Natural killer cell (primary cell): ENCODE results near the gene HERPUD2. TPM values are rescaled to one million over a fixed set of nuclear protein-coding genes. Genes with fewer than 3 reads are reported as not detected.
"Not testable (repeated sequence)": the region's sequence is repeated elsewhere in the genome, so short reads cannot be mapped to it uniquely, and the experiment has no call there.

Source experiments
- ATAC-seq, 3 donors: fragments of 150-1000 bp in 2 of 3; fragments of 200-7000 bp in 1 of 3; cut with Tn5 transposase; 1 replicate in 1 of 3; 2 replicates in 2 of 3; pipeline ENCODE4 v1.10.0; 2021; ENCODE audit warnings: mild to moderate bottlenecking in 2 of 3, moderate library complexity in 2 of 3
- DNase-seq, 2 donors: peaks; one replicate each; pipeline versions ENCODE4 v3.0.0 to v3.0.0-alpha.2; 2013 to 2021; ENCODE audit warnings: mixed read lengths in 1 of 2
- H3K27ac ChIP-seq: one replicate; pipeline ENCODE4 v1.5.1; 2013; ENCODE audit warnings: mild to moderate bottlenecking, low read length
- H3K27me3 ChIP-seq: one replicate; pipeline ENCODE4 v1.6.1; 2013; ENCODE audit warnings: low read length; ENCODE audit not compliant: control insufficient read depth, insufficient read depth
- H3K36me3 ChIP-seq: one replicate; pipeline ENCODE4 v1.6.1; 2013; ENCODE audit warnings: low read length; ENCODE audit not compliant: control insufficient read depth, insufficient read depth
- H3K4me1 ChIP-seq: one replicate; pipeline ENCODE4 v1.6.1; 2013; ENCODE audit warnings: low read length; ENCODE audit not compliant: control insufficient read depth, insufficient read depth
- H3K4me3 ChIP-seq: one replicate; pipeline ENCODE4 v1.5.1; 2013; ENCODE audit warnings: low read length
- H3K9me3 ChIP-seq: one replicate; pipeline ENCODE4 v1.6.1; 2013; ENCODE audit warnings: low read length; ENCODE audit not compliant: control insufficient read depth, insufficient read depth
- H3K27ac Mint-ChIP-seq, 2 donors: one replicate each; pipeline ENCODE4 v1.8.0; 2022; ENCODE audit warnings: mild to moderate bottlenecking in 2 of 2, mixed read lengths in 2 of 2, moderate library complexity in 1 of 2
- H3K27me3 Mint-ChIP-seq, 2 donors: one replicate each; pipeline ENCODE4 v1.8.0; 2022; ENCODE audit warnings: low read depth in 2 of 2, mixed read lengths in 2 of 2
- H3K36me3 Mint-ChIP-seq: one replicate; pipeline ENCODE4 v1.8.0; 2022; ENCODE audit warnings: mixed read lengths
- H3K4me1 Mint-ChIP-seq, 2 donors: one replicate each; pipeline ENCODE4 v1.8.0; 2022; ENCODE audit warnings: mixed read lengths in 2 of 2
- H3K4me3 Mint-ChIP-seq: one replicate; pipeline ENCODE4 v1.8.0; 2022; ENCODE audit warnings: mild to moderate bottlenecking, moderate library complexity, mixed read lengths
- H3K9me3 Mint-ChIP-seq, 2 donors: one replicate each; pipeline ENCODE4 v1.8.0; 2022; ENCODE audit warnings: mixed read lengths in 2 of 2
- CTCF ChIP-seq: fragments of 200-600 bp; IDR thresholded peaks from one replicate; pipeline ENCODE4 v1.8.0; 2022; ENCODE audit warnings: antibody characterized with exemption
- WGBS: methylation state at CpG from one replicate; pipeline ENCODE4 v1.1.7; 2013; ENCODE audit warnings: missing lambda C conversion rate; ENCODE audit not compliant: insufficient coverage; 5-methylcytosine and 5-hydroxymethylcytosine counted together
- intact Hi-C: fragments of 100-400 bp; cut with micrococcal nuclease; formaldehyde crosslinking; loops from one replicate; pipeline ENCODE4 v1.14.2; 2022
- total RNA-seq, 4 donors: library from RNA; stranded (reverse); fragments of 120-200 nt in 1 of 4; gene quantifications; one replicate each; pipeline versions ENCODE4 v1.2.3 to v1.2.4, GENCODE V29; 2013 to 2022

HERPUD2 gene
- total RNA-seq, 3 donors from 2014 or later (not counting 1 experiment from before 2014, with no cell fraction given): 103 to 112 (median 111) TPM

GRCh38 chr7:35694161-35694783 is 663 bp downstream of the HERPUD2 start:
- Histone ChIP-seq H3K27me3 (no peaks in the 10 kb centered on the region), H3K4me3 (peak overlapping the region; percentile 90), H3K36me3 (peaks cover 2% of the 10 kb centered on the region), H3K9me3 (no peaks in the 10 kb centered on the region), H3K27ac (peak overlapping the region; percentile 95), H3K4me1 (peaks cover 35% of the 10 kb centered on the region)
- Mint-ChIP-seq H3K4me3 (peak overlapping the region; percentile 98), H3K9me3 (no peaks in the 10 kb centered on the region), H3K36me3 (no peaks in the 10 kb centered on the region), H3K27me3 (no peaks in the 10 kb centered on the region), H3K27ac (peak overlapping the region; percentile 97 to 98), H3K4me1 (peaks cover 72 to 76% of the 10 kb centered on the region in 2 donors)
- TF ChIP-seq CTCF: no peak
- peak; percentile 23 to 38 for DNase-seq
- intact Hi-C loops: loop anchor here (2.0 to 5.0 kb wide), 2 partner anchors 13 to 42 kb away; no protein-coding TSS in a partner anchor
- under 1% methylated on average over 41 of the region's 41 CpGs for WGBS
- peak in 1 of 3 donors; percentile 0 for ATAC-seq

GRCh38 chr7:35691827-35692307 is 3.1 kb downstream of the HERPUD2 start:
- Mint-ChIP-seq H3K36me3 (no peaks in the 10 kb centered on the region), H3K4me3 (peak overlapping the region; percentile 98), H3K9me3 (no peaks in the 10 kb centered on the region), H3K27ac (peak overlapping the region; percentile 97 to 98), H3K4me1 (peaks cover 90 to 93% of the 10 kb centered on the region in 2 donors), H3K27me3 (no peaks in the 10 kb centered on the region)
- intact Hi-C loops: loop anchor here (5.0 kb wide), 1 partner anchor 40 kb away; no protein-coding TSS in a partner anchor
- Histone ChIP-seq H3K36me3 (peaks cover 2% of the 10 kb centered on the region), H3K27ac (peak overlapping the region; percentile 64), H3K4me1 (peaks cover 35% of the 10 kb centered on the region), H3K9me3 (no peaks in the 10 kb centered on the region), H3K27me3 (no peaks in the 10 kb centered on the region), H3K4me3 (peak overlapping the region; percentile 26)
- ATAC-seq: peak in 2 of 3 donors; percentile 11 to 14
- no peak for TF ChIP-seq CTCF
- WGBS: 61% methylated on average over 3 of the region's 6 CpGs
- peak in 1 of 2 donors; percentile 62 for DNase-seq

GRCh38 chr7:35691366-35691765 is 3.6 kb downstream of the HERPUD2 start:
- Histone ChIP-seq H3K36me3 (peaks cover 2% of the 10 kb centered on the region), H3K27ac (peak overlapping the region; percentile 64), H3K9me3 (no peaks in the 10 kb centered on the region), H3K4me3 (peak overlapping the region; percentile 26), H3K27me3 (no peaks in the 10 kb centered on the region), H3K4me1 (peaks cover 31% of the 10 kb centered on the region)
- no peak for TF ChIP-seq CTCF
- peaks cover 87 to 88% of the 10 kb centered on the region in 2 donors for H3K4me1 Mint-ChIP-seq
- H3K36me3 Mint-ChIP-seq: no peaks in the 10 kb centered on the region
- H3K4me3 Mint-ChIP-seq: peak overlapping the region; percentile 98
- no peaks in the 10 kb centered on the region for H3K9me3 Mint-ChIP-seq
- H3K27me3 Mint-ChIP-seq: no peaks in the 10 kb centered on the region
- 40% methylated on average over 1 of the region's 1 CpG for WGBS
- intact Hi-C loops: loop anchor here (5.0 kb wide), 1 partner anchor 39 kb away; no protein-coding TSS in a partner anchor
- no peak for ATAC-seq
- peak in 1 of 2 donors; percentile 41 for DNase-seq
- H3K27ac Mint-ChIP-seq: peak overlapping the region; percentile 97 to 98

DNA sequence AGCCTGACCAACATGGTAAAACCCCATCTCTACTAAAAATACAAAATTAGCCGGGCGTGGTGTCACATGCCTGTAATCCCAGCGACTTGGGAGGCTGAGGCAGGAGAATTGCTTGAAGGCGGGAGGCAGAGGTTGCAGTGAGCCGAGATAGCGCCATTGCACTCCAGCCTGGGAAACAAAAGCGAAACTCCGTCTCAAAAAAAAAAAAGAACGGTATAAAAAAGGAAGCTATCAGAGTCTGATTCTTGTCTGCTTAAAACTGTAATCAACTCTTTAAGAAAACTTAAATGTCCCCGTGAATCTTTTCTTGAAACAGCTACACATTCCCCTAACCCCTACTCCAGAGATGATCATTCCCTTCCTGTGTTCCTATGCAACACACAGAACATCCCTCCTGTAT is 4.3 kb downstream of the HERPUD2 start:
- Histone ChIP-seq H3K27ac (peak overlapping the region; percentile 64), H3K4me1 (peaks cover 23% of the 10 kb centered on the region), H3K4me3 (peak overlapping the region; percentile 26)
- not testable (repeated sequence) for H3K27me3 ChIP-seq, H3K36me3 Mint-ChIP-seq, H3K9me3 ChIP-seq, H3K9me3 Mint-ChIP-seq, H3K36me3 ChIP-seq, ATAC-seq, H3K27me3 Mint-ChIP-seq
- Mint-ChIP-seq H3K4me1 (peaks cover 79 to 81% of the 10 kb centered on the region in 2 donors), H3K4me3 (peak overlapping the region; percentile 98), H3K27ac (peak overlapping the region; percentile 97 to 98)
- peak in 1 of 2 donors; percentile 43 for DNase-seq
- 52% methylated on average over 10 of the region's 10 CpGs for WGBS
- intact Hi-C loops: loop anchor here (5.0 kb wide), 1 partner anchor 38 kb away; no protein-coding TSS in a partner anchor
